ENCODE results near the gene ITIH3.

Gene ITIH3

DNA sequence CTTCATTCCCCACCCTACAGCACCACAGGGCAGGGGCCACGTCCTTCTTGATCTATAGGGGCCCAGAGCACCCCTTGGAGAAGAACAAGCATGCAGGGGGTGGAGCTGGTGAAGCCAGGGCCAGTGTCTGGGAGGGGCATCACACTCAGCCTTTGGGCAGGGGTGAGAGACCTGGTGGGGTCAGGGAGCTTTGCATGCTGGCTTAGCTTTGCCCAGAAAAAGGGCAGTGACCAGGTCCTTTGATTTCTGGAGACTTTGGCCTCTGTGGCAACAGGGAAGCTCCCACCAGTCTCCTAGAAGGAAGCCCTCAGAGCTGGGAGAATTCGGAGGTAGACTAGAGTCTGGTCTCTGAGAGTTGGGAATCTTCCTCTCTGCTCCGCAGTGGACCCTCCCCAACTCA lies 34.9 kb downstream of the ITIH3 start:
- no peak for DNase-seq (ENCODE audit: low read depth)

- DNase-seq (ENCODE audit: low read depth), result no peak
These were observed 35.4 kb downstream of the ITIH3 start for GRCh38 chr3:52829906-52830463.

- DNase-seq (ENCODE audit: low read depth), result no peak
These were observed 36.1 kb downstream of the ITIH3 start, which contains the start of gene ITIH4 for GRCh38 chr3:52830535-52831258. TSS of gene ITIH4 (minus strand) at chr3:52830672. CDS start at chr3:52830642, 30 bp downstream.

- DNase-seq (ENCODE audit: low read depth), result peak; percentile 67
These were observed 37.1 kb downstream of the ITIH3 start for GRCh38 chr3:52831500-52832301.

DNA sequence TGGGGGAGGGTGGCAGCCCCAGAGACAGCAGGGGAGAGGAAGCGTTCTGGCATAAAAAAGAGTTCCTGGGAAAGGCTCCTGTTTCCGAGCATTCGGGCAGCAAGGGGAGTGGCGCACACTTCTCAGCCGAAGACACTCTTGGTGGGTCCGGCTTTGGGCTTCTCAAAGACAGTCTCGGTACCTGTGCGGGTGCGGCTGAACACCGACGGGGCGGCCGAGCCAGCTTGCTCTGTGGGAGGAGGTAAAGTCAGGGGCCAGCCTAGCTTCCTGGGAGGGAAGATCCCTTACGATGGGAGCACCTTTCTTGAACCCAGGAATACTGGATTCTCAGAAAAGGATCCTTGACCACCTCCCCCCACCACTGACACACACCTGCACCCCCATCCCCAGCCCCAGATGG lies 38.6 kb downstream of the ITIH3 start:
- no peak for DNase-seq (ENCODE audit: low read depth)

- no peak for DNase-seq (ENCODE audit: low read depth)
These were observed 40.4 kb downstream of the ITIH3 start, which contains the start of gene MUSTN1 for GRCh38 chr3:52834871-52835501. TSS of gene MUSTN1 (minus strand) at chr3:52835019. CDS start at chr3:52834948, 71 bp downstream.

GRCh38 chr3:52835766-52836470 lies 41.3 kb downstream of the ITIH3 start:
- DNase-seq (ENCODE audit: low read depth), result no peak

DNA sequence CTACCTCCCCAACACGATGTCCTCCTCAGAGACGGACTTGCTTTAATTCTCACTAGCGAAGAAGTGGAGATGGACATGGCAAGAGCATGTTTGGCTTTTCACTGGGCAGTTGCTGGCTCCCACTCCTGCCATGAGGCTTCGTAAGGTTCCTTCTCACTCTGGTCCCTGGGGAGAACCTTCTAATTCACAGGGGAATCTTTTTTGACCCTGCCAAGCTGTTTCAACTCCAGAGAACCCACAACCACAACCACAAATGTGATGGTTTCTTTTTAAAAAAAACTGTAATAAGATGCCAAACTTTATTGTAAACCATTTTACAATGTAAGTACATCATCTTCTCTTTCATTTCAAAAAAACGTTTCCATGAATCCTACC lies 41.9 kb downstream of the ITIH3 start:
- DNase-seq (ENCODE audit: low read depth), result no peak

DNA sequence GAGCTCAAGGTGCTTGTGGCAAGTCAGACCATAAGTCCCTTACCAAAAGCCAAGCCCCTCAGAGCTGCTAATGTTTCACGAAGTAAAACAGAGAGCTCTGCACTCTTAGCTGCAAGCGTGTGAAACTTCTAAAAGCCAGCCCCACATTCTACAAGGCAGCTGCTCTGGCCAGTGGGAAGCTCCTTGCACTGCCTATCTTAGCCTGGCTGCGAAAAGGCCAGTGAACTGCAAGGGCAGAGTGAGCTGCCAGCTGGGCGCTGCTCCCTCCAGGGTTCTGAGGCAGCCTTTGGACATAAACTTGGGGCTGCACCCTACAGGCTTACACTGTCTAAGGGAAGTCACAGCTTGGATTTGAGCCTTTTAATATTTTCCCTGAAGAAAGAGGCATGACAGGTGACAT lies 42.4 kb downstream of the ITIH3 start:
- DNase-seq (ENCODE audit: low read depth), result no peak

GRCh38 chr3:52838561-52839267 lies 44.1 kb downstream of the ITIH3 start:
- no peak for DNase-seq (ENCODE audit: low read depth)

GRCh38 chr3:52839268-52839575 lies 44.6 kb downstream of the ITIH3 start:
- DNase-seq (ENCODE audit: low read depth), result no peak

DNA sequence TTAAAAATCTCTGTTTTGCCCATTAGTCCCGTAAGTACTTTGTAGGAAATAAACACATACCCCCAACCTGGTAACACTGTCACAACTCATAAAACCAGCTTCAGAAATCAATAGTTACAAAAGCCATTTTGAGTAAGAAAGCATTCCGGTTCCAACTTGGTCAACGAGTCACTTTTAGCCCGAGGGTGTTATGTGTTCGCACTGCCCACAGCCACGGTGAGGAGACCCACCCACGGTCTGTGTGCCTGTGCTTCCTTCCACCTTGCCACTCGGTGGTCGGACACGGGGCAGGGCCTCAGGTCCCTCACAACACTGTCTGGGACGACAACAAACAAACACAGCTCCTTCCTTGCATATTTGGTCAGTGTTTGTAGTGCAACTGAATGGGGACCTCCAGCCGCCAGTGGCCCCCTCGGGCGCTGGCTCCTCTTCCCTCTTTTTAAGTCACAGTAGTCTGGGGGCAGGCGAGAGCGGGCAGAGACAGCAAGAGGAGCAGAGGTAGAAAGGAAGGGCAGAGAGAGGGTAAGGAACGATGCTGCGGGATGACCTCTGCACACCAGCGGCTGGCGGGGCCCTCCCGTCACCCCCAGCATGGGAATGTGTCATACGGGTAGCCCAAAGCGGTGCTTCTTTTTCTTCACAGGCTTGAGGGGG lies 45.4 kb downstream of the ITIH3 start:
- no peak for DNase-seq (ENCODE audit: low read depth)

- DNase-seq (ENCODE audit: low read depth), result no peak
These were observed 46.8 kb downstream of the ITIH3 start for GRCh38 chr3:52841211-52841980.

DNA sequence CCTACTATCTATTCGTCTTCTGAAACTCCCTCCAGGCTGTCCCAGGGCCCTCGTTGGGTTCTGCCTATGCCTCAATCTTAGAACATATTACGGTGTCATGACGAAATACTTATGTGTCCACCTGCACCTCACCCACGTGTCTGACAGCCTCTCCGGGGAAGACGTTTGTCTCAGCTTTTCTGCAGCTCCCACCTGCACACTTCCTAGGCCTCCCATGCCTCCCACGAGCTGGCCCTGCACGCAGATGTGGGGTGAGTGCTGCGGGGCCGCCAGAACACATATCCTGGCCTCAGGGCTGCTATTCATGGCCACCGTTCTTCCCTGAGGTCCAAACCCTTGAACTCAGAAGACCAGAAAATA lies 47.4 kb downstream of the ITIH3 start:
- DNase-seq (ENCODE audit: low read depth), result no peak

DNA sequence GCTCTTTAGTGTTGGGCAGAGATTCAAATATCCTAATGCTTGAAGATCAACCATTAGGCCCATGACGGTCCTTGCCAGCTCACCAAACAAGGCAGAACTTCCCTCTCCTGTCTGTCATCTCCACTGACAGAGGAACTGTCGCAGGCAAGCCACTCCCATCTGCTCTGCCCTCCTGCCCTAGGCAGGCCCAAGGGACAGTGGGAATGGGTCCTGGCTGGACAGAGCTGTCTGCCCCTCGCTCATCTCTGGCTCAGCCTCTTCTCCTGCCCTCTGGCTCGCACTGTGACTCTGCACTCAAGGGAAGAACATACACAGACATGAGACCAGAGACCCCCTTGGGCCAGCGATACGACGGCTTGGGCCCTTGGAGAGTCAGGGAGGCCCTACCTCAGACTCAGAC lies 47.8 kb downstream of the ITIH3 start:
- DNase-seq (ENCODE audit: low read depth), result no peak

- no peak for DNase-seq (ENCODE audit: low read depth)
These were observed 48.7 kb downstream of the ITIH3 start for GRCh38 chr3:52843108-52843865.

- no peak for DNase-seq (ENCODE audit: low read depth)
These were observed 49.3 kb downstream of the ITIH3 start for GRCh38 chr3:52843881-52844280.

- no peak for DNase-seq (ENCODE audit: low read depth)
These were observed 49.8 kb downstream of the ITIH3 start for GRCh38 chr3:52844290-52844975.

DNA sequence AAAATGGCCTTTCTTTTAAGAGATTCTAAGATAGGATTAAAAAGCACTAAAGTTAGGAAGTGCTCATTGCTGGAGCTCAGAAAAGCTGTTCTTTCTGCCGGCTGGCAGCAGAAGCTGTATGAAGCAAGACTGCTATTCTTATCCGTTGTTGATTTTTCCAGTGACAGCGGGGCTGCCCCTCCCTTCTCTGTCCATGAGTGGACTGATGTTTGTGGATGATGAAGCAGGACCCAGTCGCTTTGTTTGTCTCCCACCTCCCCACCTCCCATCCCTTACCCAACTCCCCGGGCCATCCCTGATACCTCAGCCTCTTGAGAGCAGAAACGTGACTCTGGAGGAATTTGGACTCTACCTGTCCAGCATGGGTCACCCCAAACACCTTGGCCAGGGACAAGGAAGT lies 50.6 kb downstream of the ITIH3 start:
- no peak for DNase-seq (ENCODE audit: low read depth)
